Iris pigment epithelial cell (primary cell): ENCODE results near the gene ATP8B1.
"Not testable (repeated sequence)": the region's sequence is repeated elsewhere in the genome, so short reads cannot be mapped to it uniquely, and the experiment has no call there.

Source experiments
- DNase-seq: peaks from one replicate; pipeline ENCODE4 v3.0.0-alpha.2; 2011; ENCODE audit warnings: low read depth

ATP8B1 gene

GRCh38 chr18:57666818-57667497, 136.2 kb downstream of the ATP8B1 start:
- peak; percentile 87 for DNase-seq

GRCh38 chr18:57664568-57665165, 138.4 kb downstream of the ATP8B1 start:
- DNase-seq: no peak

GRCh38 chr18:57660961-57661360, 142.2 kb downstream of the ATP8B1 start:
- DNase-seq: peak; percentile 73

GRCh38 chr18:57659460-57660102, 143.5 kb downstream of the ATP8B1 start:
- no peak for DNase-seq

DNA sequence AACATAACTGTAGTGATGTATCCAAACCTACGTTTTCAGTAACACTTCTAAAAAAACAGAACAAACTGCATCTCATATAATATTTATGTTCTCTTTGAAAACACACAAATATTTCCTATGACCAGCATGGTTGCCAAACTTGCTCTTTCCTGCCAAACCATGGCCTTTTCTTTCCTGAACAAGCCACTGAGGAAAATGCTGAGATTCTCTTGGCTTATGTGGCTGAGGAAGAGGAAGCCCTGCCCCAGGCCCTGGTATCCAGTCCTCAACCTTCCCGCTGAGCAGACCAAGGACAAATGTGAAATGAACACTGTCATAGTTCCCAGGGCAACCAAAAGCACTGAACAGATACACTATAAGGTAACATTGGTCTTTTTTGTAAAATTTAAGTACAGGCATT, 145.6 kb downstream of the ATP8B1 start:
- no peak for DNase-seq

- DNase-seq: no peak
Measured at GRCh38 chr18:57655740-57656139, 147.4 kb downstream of the ATP8B1 start.

GRCh38 chr18:57651914-57652313, 151.2 kb downstream of the ATP8B1 start:
- DNase-seq: no peak

DNA sequence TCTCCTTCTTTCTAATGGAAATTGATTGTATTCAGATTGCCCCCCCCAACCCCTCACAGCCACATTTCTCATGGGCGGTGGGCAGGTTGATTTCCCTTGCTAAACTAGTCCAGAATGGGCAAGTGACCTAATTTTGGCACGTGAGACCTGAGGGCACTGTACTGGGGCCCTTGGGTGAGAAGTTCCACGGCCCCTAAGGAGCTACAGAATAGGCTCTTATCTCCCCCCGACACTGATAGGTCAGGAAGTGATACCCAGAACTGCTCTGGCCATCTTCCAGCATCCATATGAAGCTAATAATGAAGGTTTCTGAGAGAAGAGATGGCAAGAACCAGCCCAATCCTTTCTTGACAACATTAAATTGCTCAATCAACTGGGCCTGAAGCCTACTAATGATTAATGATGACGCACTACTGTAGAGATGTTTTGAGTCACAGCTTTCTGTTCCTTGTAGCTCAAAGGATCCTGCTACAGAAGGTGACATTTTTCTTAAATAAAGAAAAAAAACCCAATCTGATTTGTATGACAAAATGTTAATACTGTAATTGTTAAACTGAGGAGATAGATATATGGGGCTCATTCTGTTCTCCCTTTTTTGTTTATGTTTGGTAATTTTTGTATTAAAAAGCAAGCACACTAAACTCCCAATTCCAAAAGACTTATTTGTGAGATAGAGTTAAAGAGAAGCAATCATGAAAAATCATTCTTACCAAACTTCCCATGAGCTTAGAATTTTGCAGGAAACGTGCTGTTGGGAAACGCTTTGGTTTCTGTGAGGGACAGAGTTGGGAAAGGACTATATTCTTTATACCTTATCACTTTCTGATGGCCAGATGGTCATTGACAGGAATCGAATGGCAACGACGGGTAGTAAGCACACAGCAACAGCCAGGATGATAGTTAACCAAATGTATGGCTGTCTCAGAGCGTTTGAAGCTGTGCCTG, 153.3 kb downstream of the ATP8B1 start:
- DNase-seq: peak; percentile 94

DNA sequence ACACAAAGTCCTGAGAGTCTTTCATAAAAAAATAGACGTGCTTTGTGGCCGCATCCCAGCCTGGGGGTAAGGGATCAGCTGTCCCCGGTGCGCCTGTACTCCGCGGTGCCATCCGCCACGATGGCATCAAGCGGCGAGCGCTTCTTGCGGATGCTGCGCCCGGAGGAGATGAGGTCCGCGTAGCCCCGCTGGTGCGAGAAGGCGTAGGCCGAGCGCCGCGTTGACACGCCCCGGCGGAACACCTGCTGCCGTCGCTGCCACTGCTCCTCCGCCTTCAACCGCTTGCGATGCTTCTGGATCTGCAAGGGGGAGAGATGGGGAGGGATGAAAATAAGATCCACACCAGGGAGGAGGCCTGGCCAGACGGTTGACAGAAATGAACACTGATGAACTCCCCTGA, 154.7 kb downstream of the ATP8B1 start:
- no peak for DNase-seq

DNA sequence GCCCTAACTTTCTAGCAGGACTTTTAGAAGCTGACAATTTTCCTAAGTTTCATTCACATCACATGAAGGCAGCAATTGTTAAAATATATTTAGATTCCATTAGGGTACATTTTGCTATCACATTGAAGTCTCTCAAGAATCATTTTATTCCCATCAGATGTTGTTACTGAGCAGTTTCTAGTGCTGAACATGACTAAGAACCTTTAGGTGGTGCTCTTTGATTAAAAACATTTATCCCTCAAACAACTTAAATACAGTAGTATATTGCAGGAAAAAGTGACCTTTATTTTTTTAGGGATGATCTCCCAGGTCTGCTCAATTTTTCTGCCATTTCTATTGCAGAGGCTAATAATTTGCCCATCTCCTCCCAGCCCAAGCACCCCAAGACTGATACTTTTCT, 158.6 kb downstream of the ATP8B1 start:
- peak; percentile 30 for DNase-seq

DNA sequence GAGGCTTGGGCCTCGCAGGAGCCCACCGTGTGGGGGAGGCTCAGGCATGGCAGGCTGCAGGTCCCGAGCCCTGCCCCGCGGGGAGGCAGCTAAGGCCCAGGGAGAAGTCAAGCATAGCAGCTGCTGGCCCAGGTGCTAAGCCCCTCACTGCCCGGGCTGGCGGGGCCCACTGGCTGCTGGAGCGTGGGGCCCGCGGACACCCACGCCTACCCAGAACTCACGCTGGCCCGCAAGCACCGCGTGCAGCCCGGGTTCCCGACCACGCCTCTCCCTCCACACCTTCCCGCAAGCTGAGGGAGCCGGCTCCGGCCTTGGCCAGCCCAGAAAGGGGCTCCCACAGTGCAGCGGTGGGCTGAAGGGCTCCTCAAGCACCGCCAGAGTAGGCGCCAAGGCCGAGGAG, 159.4 kb downstream of the ATP8B1 start:
- DNase-seq: not testable (repeated sequence)

- DNase-seq: not testable (repeated sequence)
Measured at GRCh38 chr18:57642462-57642861, 160.7 kb downstream of the ATP8B1 start.

DNA sequence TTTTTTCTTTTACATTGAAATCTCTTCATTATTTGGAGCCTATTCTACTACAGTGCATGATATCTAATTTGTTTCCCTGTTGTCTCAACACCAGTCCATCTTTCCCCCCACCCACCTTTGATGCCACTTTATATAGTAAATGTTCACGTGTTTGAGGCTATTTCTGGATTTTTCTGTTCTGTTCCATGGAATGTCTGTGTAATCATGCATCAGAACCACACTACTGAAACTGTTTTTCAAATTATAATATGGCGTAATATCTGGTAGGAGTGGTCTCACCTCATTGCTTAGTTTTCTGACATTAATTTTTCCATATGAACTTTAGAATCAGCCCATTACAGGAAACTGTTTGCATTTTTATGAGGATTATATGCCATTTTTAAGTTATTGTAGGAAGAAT, 162.4 kb downstream of the ATP8B1 start:
- peak; percentile 40 for DNase-seq

GRCh38 chr18:57640236-57640635, 162.9 kb downstream of the ATP8B1 start:
- peak; percentile 64 for DNase-seq

- no peak for DNase-seq
Measured at GRCh38 chr18:57635003-57635822, 167.9 kb downstream of the ATP8B1 start.

- no peak for DNase-seq
Measured at GRCh38 chr18:57631697-57632096, 171.4 kb downstream of the ATP8B1 start.

DNA sequence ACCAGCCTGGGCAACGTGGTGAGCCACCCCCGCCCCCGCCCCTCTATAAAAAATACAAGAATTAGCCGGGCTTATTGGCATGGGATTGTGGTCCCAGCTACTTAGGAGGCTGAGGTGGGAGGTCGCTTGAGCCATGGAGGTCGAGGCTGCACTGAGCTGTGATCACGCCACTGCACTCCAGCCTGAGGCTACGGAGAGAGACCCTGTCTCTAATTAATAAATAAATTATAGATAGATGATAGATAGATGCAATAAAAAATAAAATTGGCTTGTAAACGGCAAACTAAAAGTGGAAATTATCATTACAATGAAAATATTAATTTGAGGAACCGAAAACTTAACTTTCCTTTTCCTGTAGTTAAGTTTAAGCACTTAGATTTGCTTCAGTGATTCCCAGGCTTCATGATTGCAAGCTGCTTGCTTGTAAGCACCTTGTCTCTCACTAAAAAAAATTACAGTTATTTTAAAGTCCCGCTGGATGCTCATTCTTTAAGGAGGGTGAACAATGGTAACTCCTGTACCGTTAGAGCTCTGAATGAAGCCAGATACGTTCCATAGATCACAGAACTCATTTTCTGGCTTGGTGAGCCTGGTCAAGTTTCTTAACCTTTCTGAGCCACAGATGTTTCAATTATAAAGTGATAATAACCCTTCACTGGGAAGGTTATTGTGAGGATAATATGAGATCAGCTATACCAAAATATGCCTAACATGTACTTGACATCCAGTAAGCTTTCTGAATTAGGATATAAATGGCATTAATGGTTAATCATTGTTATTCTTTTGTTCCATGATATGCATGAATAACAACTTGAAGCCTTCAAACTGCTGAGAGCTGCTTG, 172.1 kb downstream of the ATP8B1 start:
- DNase-seq: no peak

- DNase-seq: peak; percentile 97
Measured at GRCh38 chr18:57630002-57630753, 172.9 kb downstream of the ATP8B1 start.

- DNase-seq: no peak
Measured at GRCh38 chr18:57629422-57629821, 173.7 kb downstream of the ATP8B1 start.

- DNase-seq: peak; percentile 52
Measured at GRCh38 chr18:57627488-57627887, 175.6 kb downstream of the ATP8B1 start.
